GM12874 (cell line): ENCODE measurements around the gene SLC25A29.
A peak's percentile ranks its signal among the peaks of the same experiment; 100 is the strongest.

Experiments used
- TF ChIP-seq, protein P1 (sequence below): IDR thresholded peaks from 2 replicates; pipeline ENCODE4 v1.5.1; 2011; ENCODE audit warnings: low read depth, mild to moderate bottlenecking, control low read depth, low read length, moderate library complexity; ENCODE audit not compliant: insufficient read depth

The SLC25A29 gene

GRCh38 chr14:100321473-100322137 lies 15.4 kb upstream of the SLC25A29 start:
- TF ChIP-seq, protein P1, sequence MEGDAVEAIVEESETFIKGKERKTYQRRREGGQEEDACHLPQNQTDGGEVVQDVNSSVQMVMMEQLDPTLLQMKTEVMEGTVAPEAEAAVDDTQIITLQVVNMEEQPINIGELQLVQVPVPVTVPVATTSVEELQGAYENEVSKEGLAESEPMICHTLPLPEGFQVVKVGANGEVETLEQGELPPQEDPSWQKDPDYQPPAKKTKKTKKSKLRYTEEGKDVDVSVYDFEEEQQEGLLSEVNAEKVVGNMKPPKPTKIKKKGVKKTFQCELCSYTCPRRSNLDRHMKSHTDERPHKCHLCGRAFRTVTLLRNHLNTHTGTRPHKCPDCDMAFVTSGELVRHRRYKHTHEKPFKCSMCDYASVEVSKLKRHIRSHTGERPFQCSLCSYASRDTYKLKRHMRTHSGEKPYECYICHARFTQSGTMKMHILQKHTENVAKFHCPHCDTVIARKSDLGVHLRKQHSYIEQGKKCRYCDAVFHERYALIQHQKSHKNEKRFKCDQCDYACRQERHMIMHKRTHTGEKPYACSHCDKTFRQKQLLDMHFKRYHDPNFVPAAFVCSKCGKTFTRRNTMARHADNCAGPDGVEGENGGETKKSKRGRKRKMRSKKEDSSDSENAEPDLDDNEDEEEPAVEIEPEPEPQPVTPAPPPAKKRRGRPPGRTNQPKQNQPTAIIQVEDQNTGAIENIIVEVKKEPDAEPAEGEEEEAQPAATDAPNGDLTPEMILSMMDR: no peak

- TF ChIP-seq, protein P1: no peak
These were observed 14.1 kb upstream of the SLC25A29 start for GRCh38 chr14:100320157-100320856.

DNA sequence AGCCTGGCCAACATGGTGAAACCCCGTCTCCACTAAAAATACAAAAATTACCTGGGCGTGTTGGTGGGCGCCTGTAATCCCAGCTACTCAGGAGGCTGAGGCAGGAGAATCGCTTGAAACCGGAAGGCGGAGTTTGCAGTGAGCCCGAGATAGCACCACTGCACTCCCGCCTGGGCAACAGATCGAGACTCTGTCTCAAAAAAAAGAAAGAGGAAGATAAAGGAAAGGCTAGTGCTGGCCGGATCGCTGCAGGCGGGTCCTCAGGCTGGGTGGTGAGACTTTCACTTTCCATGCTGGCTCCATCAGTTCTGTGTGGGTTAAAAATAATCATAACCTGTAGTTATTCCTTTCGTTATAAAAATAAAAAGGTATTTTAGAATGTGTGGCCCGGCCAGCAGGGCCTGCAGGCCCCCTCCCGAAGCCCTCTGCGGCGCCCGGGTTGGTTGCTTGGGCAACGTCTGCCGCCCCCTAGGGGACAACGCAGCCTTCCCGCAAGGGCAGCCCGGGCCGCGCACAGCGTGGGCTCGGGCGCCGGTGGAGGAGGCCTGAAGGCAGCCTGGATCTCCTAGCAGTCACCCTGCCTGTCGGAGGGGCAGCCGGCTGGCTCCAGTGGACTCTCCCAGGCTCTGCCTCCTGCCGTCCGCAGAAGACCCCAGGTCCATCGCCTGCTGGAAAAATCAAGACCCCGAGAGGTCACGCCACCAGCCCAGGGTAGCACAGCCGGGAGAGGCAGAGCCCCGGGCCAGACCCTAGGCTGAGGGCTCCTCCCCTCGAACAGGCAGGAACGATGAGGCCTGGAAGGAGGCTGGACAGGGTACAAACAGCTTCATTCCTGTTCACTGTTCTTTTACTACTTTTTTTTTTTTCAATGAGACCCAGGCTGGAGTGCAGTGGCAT lies 11.9 kb upstream of the SLC25A29 start:
- TF ChIP-seq, protein P1: peak; percentile 91

GRCh38 chr14:100317389-100317788 lies 11.1 kb upstream of the SLC25A29 start:
- TF ChIP-seq, protein P1: no peak

- TF ChIP-seq, protein P1: no peak
These were observed 8.5 kb upstream of the SLC25A29 start for GRCh38 chr14:100314724-100315123.

DNA sequence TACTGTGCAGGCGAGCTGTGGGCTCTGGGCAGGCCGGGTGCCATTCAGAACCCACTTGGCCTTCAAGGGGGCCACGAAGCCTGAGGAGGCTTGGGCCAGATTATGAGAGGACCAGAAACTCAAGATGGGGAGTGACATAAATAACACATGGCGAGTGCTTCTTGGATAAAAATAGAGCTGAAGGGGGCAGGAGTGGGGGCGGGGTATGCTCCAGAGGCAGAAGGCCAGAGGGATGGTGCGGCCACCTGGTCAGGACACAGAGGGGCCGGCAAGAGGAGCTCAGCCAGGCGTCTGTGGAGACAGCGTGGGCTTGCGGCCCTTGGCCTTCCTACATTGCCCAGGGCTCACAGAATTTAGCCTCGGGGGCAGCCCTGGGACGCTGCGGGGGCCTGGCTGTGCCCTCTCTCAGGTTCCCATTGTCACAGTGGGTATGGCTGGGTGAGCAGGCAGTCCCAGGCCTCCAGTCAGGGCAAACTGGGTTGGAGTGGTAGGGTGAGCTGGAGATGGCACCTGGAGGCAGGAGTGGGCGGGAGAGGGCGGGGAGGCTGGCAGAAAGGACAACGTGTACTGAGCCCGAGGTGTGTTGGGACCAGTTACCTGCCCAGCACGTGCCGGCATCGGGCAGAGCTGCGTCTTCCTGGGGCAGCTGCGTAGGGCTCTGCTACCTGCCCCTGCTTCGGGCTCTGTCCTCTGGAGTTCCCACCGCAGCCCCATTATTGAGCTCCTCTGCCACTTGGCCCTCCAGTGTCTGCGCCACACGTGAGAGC lies 7.4 kb upstream of the SLC25A29 start:
- TF ChIP-seq, protein P1: no peak
